Measurements from ENCODE around the gene CTSZ.
"Not testable (repeated sequence)": the region's sequence is repeated elsewhere in the genome, so short reads cannot be mapped to it uniquely, and the experiment has no call there.

CTSZ gene

GRCh38 chr20:58995461-58996225, 11.4 kb downstream of the CTSZ start:
- DNase-seq, result no peak

- no peak for DNase-seq
Observed at GRCh38 chr20:58994390-58995159, 12.5 kb downstream of the CTSZ start.

- DNase-seq, result no peak
Observed at GRCh38 chr20:58993332-58994248, 13.5 kb downstream of the CTSZ start.

- no peak for DNase-seq
Observed at GRCh38 chr20:58992911-58993310, 14.1 kb downstream of the CTSZ start.

- no peak for DNase-seq
Observed at GRCh38 chr20:58991715-58992114, 15.3 kb downstream of the CTSZ start.

- no peak for DNase-seq
Observed at GRCh38 chr20:58990651-58991445, 16.2 kb downstream of the CTSZ start.

- DNase-seq, result no peak
Observed at GRCh38 chr20:58989196-58989595, 17.9 kb downstream of the CTSZ start.

GRCh38 chr20:58988565-58988882, 18.5 kb downstream of the CTSZ start:
- no peak for DNase-seq

- DNase-seq, result no peak
Observed at GRCh38 chr20:58987790-58988564, 19.1 kb downstream of the CTSZ start.

- DNase-seq, result no peak
Observed at GRCh38 chr20:58986968-58987517, 20.0 kb downstream of the CTSZ start.

GRCh38 chr20:58986286-58986967, 20.6 kb downstream of the CTSZ start:
- no peak for DNase-seq

- DNase-seq, result no peak
Observed at GRCh38 chr20:58985656-58986055, 21.4 kb downstream of the CTSZ start.

GRCh38 chr20:58984691-58985090, 22.4 kb downstream of the CTSZ start:
- DNase-seq, result no peak

- DNase-seq, result not testable (repeated sequence)
Observed at GRCh38 chr20:58983115-58983468, 24.0 kb downstream of the CTSZ start.

GRCh38 chr20:58982406-58983114, 24.5 kb downstream of the CTSZ start:
- no peak for DNase-seq

GRCh38 chr20:58981628-58982364, 25.3 kb downstream of the CTSZ start:
- no peak for DNase-seq

GRCh38 chr20:58980711-58981627, 26.1 kb downstream of the CTSZ start, which contains the start of gene NELFCD:
Gene NELFCD, plus strand, starts transcription at chr20:58981256. Its CDS starts 54 bp downstream, at chr20:58981310.
- peak; percentile 96 for DNase-seq

Data from suppressor macrophage treated with lipopolysaccharide for 4 hours (primary cell).